Spleen (tissue), 11 donors: ENCODE data around the gene GBX1. TPM values are rescaled to one million over a fixed set of nuclear protein-coding genes. Genes with fewer than 3 reads are reported as not detected.

Experiments used
- DNase-seq: peaks from one replicate; pipeline ENCODE4 v3.0.0-alpha.2; 2020
- H3K27ac ChIP-seq, 8 donors: fragments of 200-600 bp; sonication (generic) in 7 of 8; 1 replicate in 4 of 8; 2 replicates in 4 of 8; pipeline versions ENCODE4 v1.5.0 to v1.8.0; 2016 to 2021; ENCODE audit warnings: inconsistent platforms in 4 of 8, mild to moderate bottlenecking in 4 of 8, moderate library complexity in 1 of 8
- H3K27me3 ChIP-seq, 7 donors: fragments of 200-600 bp; sonication (generic) in 6 of 7; replicated peaks in 1 of 7; 1 replicate in 4 of 7; 2 replicates in 3 of 7; pipeline versions ENCODE4 v1.5.0 to v1.8.0; 2016 to 2021; ENCODE audit warnings: inconsistent platforms in 3 of 7, mild to moderate bottlenecking in 1 of 7
- H3K36me3 ChIP-seq, 6 donors: fragments of 200-600 bp; sonication (generic) in 5 of 6; 1 replicate in 4 of 6; 2 replicates in 2 of 6; pipeline versions ENCODE4 v1.5.0 to v1.8.0; 2016 to 2021; ENCODE audit warnings: inconsistent platforms in 2 of 6
- H3K4me1 ChIP-seq, 6 donors: fragments of 200-600 bp; sonication (generic) in 5 of 6; 1 replicate in 3 of 6; 2 replicates in 3 of 6; pipeline versions ENCODE4 v1.5.0 to v1.8.0; 2016 to 2021; ENCODE audit warnings: inconsistent platforms in 3 of 6
- H3K4me3 ChIP-seq, 8 donors: fragments of 200-600 bp; sonication (generic) in 7 of 8; 1 replicate in 4 of 8; 2 replicates in 4 of 8; pipeline versions ENCODE4 v1.5.0 to v1.8.0; 2016 to 2021; ENCODE audit warnings: inconsistent platforms in 4 of 8, mild to moderate bottlenecking in 4 of 8, moderate library complexity in 2 of 8
- H3K9me3 ChIP-seq, 8 donors: fragments of 200-600 bp; sonication (generic) in 7 of 8; 1 replicate in 4 of 8; 2 replicates in 4 of 8; pipeline versions ENCODE4 v1.5.0 to v1.8.0; 2016 to 2021; ENCODE audit warnings: inconsistent platforms in 4 of 8
- CTCF ChIP-seq, 11 experiments: fragments of 200-600 bp in 7 of 11; fragments of 450-650 bp in 4 of 11; sonication (generic) in 4 of 11; IDR thresholded peaks in 8 of 11; conservative IDR thresholded peaks in 3 of 11; 1 replicate in 7 of 11; 2 replicates in 4 of 11; pipeline versions ENCODE4 v1.4.0 to v1.8.0; 2016 to 2021; ENCODE audit warnings: antibody characterized with exemption in 11 of 11, inconsistent platforms in 4 of 11, mild to moderate bottlenecking in 1 of 11
- POLR2A ChIP-seq, 3 donors: fragments of 450-650 bp; IDR thresholded peaks; one replicate each; pipeline ENCODE4 v1.5.1; 2017; ENCODE audit warnings: antibody characterized with exemption in 3 of 3, mild to moderate bottlenecking in 1 of 3
- POLR2AphosphoS5 ChIP-seq, 3 donors: sonication (generic); formaldehyde crosslinking; IDR thresholded peaks; one replicate each; pipeline ENCODE4 v1.5.1; 2017; ENCODE audit warnings: antibody characterized with exemption in 3 of 3
- WGBS, 5 donors: extraction: QIAGEN DNeasy Blood & Tissue Kit in 3 of 5; methylation state at CpG; one replicate each; pipeline versions ENCODE4 v1.1.5 to v1.1.7; 2013 to 2018; 5-methylcytosine and 5-hydroxymethylcytosine counted together
- intact Hi-C: fragments of 100-400 bp; cut with DNase I; formaldehyde crosslinking; loops from one replicate; pipeline ENCODE4 v1.15.0; 2023; ENCODE audit warnings: low total_unique reads
- polyA plus RNA-seq, 3 donors: library from polyadenylated mRNA; stranded (reverse); fragments of 200-250 nt; gene quantifications; one replicate each; pipeline ENCODE4 v1.2.1, GENCODE V29; 2013
- total RNA-seq, 7 donors: library from RNA; depleted of rRNA in 3 of 7; stranded (reverse); fragments of >200 nt in 3 of 7; fragmentation: NEBNext Ultra II Directional in 4 of 7; extraction: Animal tissue kit (Norgen Biotek cat#: 25700) in 4 of 7; gene quantifications; one replicate each; pipeline versions ENCODE4 v1.1.0 to v1.2.1, GENCODE V29; 2016 to 2021
- donor health status: healthy with polysubstance abuse.
- donor health status: DM: no; HTN: no; CAD: no; lungs with moderate emphysema.
- donor health status: DM: no; HTN: no; CAD: no.
- donor health status: Bipolar disorder and iron deficiency.
- donor health status: healthy.
- donor health status: DM: no; HTN: no; CAD: no.
- donor health status: DM: yes; HTN: yes; CAD: no.

GBX1 gene
- total and polyA plus RNA-seq, 10 donors, result not detected

- 57 to 64% (median 61%) methylated on average over 19 to 22 of the region's 22 CpGs for WGBS, 5 donors
- intact Hi-C loops, result no loop called here
- no peak overlapping the region for H3K4me3 ChIP-seq
- H3K36me3 ChIP-seq, result peaks cover 0 to 19% (median 10%) of the 10 kb centered on the region in 6 donors
- DNase-seq, result no peak
- H3K27ac ChIP-seq, result no peak overlapping the region
- H3K9me3 ChIP-seq, result no peaks in the 10 kb centered on the region
- peaks cover 0 to 53% (median 19%) of the 10 kb centered on the region in 7 donors for H3K27me3 ChIP-seq
- TF ChIP-seq POLR2AphosphoS5 (IDR thresholded peaks at IDR 0.05) (no peak), POLR2A (IDR thresholded peaks at IDR 0.05) (no peak), CTCF (IDR thresholded peaks at IDR 0.05 in 8 of 11, conservative IDR thresholded peaks at IDR 0.05 in 3 of 11) (no peak)
- H3K4me1 ChIP-seq, result no peaks in the 10 kb centered on the region
Observed at GRCh38 chr7:151148319-151149259, 18.9 kb downstream of the GBX1 start.

GRCh38 chr7:151146761-151147160 is 20.7 kb downstream of the GBX1 start:
- peaks cover 0 to 35% (median 3%) of the 10 kb centered on the region in 7 donors for H3K27me3 ChIP-seq
- intact Hi-C loops, result no loop called here
- no peak overlapping the region for H3K27ac ChIP-seq
- WGBS, 5 donors, result 74 to 85% (median 80%) methylated on average over 3 of the region's 3 CpGs
- no peak for TF ChIP-seq POLR2AphosphoS5 (IDR thresholded peaks at IDR 0.05)
- no peak for TF ChIP-seq CTCF (IDR thresholded peaks at IDR 0.05 in 8 of 11, conservative IDR thresholded peaks at IDR 0.05 in 3 of 11)
- TF ChIP-seq POLR2A (IDR thresholded peaks at IDR 0.05), result no peak
- no peak for DNase-seq
- H3K4me1 ChIP-seq, result no peaks in the 10 kb centered on the region
- peaks cover 0 to 37% (median 22%) of the 10 kb centered on the region in 6 donors for H3K36me3 ChIP-seq
- no peak overlapping the region for H3K4me3 ChIP-seq
- H3K9me3 ChIP-seq, result no peaks in the 10 kb centered on the region

GRCh38 chr7:151144387-151144786 is 23.1 kb downstream of the GBX1 start:
- no peaks in the 10 kb centered on the region for H3K4me1 ChIP-seq
- H3K4me3 ChIP-seq, result no peak overlapping the region
- peaks cover 0 to 61% (median 27%) of the 10 kb centered on the region in 6 donors for H3K36me3 ChIP-seq
- TF ChIP-seq POLR2AphosphoS5 (IDR thresholded peaks at IDR 0.05), result no peak
- no peak for TF ChIP-seq POLR2A (IDR thresholded peaks at IDR 0.05)
- no peak for TF ChIP-seq CTCF (IDR thresholded peaks at IDR 0.05 in 8 of 11, conservative IDR thresholded peaks at IDR 0.05 in 3 of 11)
- no peaks in the 10 kb centered on the region for H3K9me3 ChIP-seq
- no peak overlapping the region for H3K27ac ChIP-seq
- WGBS, 5 donors, result 94 to 97% (median 96%) methylated on average over 7 of the region's 7 CpGs
- no peak for DNase-seq
- H3K27me3 ChIP-seq, result peaks cover 0 to 13% (median 0%) of the 10 kb centered on the region in 7 donors
- intact Hi-C loops, result no loop called here
